ENCODE data around the gene CPPED1.

CPPED1 gene

GRCh38 chr16:12735805-12736204 lies 67.9 kb downstream of the CPPED1 start:
- DNase-seq (ENCODE audit: low read depth in 2 of 2), result no peak

- no peak for DNase-seq (ENCODE audit: low read depth in 2 of 2)
Measured at GRCh38 chr16:12732600-12732999, 71.1 kb downstream of the CPPED1 start.

GRCh38 chr16:12729448-12729847 lies 74.2 kb downstream of the CPPED1 start:
- no peak for DNase-seq (ENCODE audit: low read depth in 2 of 2)

GRCh38 chr16:12728469-12728868 lies 75.2 kb downstream of the CPPED1 start:
- DNase-seq (ENCODE audit: low read depth in 2 of 2), result no peak

GRCh38 chr16:12724226-12724625 lies 79.5 kb downstream of the CPPED1 start:
- DNase-seq (ENCODE audit: low read depth in 2 of 2), result no peak

GRCh38 chr16:12723681-12724080 lies 80.0 kb downstream of the CPPED1 start:
- no peak for DNase-seq (ENCODE audit: low read depth in 2 of 2)

- DNase-seq (ENCODE audit: low read depth in 2 of 2), result no peak
Measured at GRCh38 chr16:12721841-12722421, 81.8 kb downstream of the CPPED1 start.

- DNase-seq (ENCODE audit: low read depth in 2 of 2), result no peak
Measured at GRCh38 chr16:12719972-12720371, 83.7 kb downstream of the CPPED1 start.

GRCh38 chr16:12716658-12717057 lies 87.0 kb downstream of the CPPED1 start:
- DNase-seq (ENCODE audit: low read depth in 2 of 2), result no peak

GRCh38 chr16:12709807-12710206 lies 93.9 kb downstream of the CPPED1 start:
- no peak for DNase-seq (ENCODE audit: low read depth in 2 of 2)

- no peak for DNase-seq (ENCODE audit: low read depth in 2 of 2)
Measured at GRCh38 chr16:12708266-12708665, 95.4 kb downstream of the CPPED1 start.

- DNase-seq (ENCODE audit: low read depth in 2 of 2), result no peak
Measured at GRCh38 chr16:12706628-12707027, 97.1 kb downstream of the CPPED1 start.

GRCh38 chr16:12704492-12705111 lies 99.1 kb downstream of the CPPED1 start:
- DNase-seq (ENCODE audit: low read depth in 2 of 2), result no peak

- DNase-seq (ENCODE audit: low read depth in 2 of 2), result no peak
Measured at GRCh38 chr16:12703935-12704334, 99.8 kb downstream of the CPPED1 start.

GRCh38 chr16:12700161-12700560 lies 103.5 kb downstream of the CPPED1 start:
- DNase-seq (ENCODE audit: low read depth in 2 of 2), result no peak

GRCh38 chr16:12699161-12699560 lies 104.5 kb downstream of the CPPED1 start:
- DNase-seq (ENCODE audit: low read depth in 2 of 2), result no peak

- DNase-seq (ENCODE audit: low read depth in 2 of 2), result no peak
Measured at GRCh38 chr16:12697437-12697836, 106.2 kb downstream of the CPPED1 start.

GRCh38 chr16:12695454-12695853 lies 108.2 kb downstream of the CPPED1 start:
- DNase-seq (ENCODE audit: low read depth in 2 of 2), result no peak

GRCh38 chr16:12690024-12690423 lies 113.7 kb downstream of the CPPED1 start:
- no peak for DNase-seq (ENCODE audit: low read depth in 2 of 2)

- no peak for DNase-seq (ENCODE audit: low read depth in 2 of 2)
Measured at GRCh38 chr16:12688951-12689850, 114.5 kb downstream of the CPPED1 start.

GRCh38 chr16:12685806-12686205 lies 117.9 kb downstream of the CPPED1 start:
- DNase-seq (ENCODE audit: low read depth in 2 of 2), result no peak

- DNase-seq (ENCODE audit: low read depth in 2 of 2), result no peak
Measured at GRCh38 chr16:12682432-12683165, 121.1 kb downstream of the CPPED1 start.
